Nephron (organoid): ENCODE data around the gene RPTOR.
A peak's percentile ranks its signal among the peaks of the same experiment; 100 is the strongest.

ENCODE experiments used
- H3K27ac Mint-ChIP-seq, 3 experiments: 2 replicates each; pipeline ENCODE4 v1.8.0; 2020; ENCODE audit warnings: mixed read lengths in 3 of 3, mild to moderate bottlenecking in 2 of 3, moderate library complexity in 1 of 3
- H3K27me3 Mint-ChIP-seq: 2 replicates; pipeline ENCODE4 v1.8.0; 2021; ENCODE audit warnings: low read depth, mild to moderate bottlenecking, moderate library complexity, mixed read lengths
- H3K36me3 Mint-ChIP-seq: 2 replicates; pipeline ENCODE4 v1.8.0; 2020; ENCODE audit warnings: low read depth, mixed read lengths
- H3K4me1 Mint-ChIP-seq: 2 replicates; pipeline ENCODE4 v1.8.0; 2020; ENCODE audit warnings: mixed read lengths
- H3K4me3 Mint-ChIP-seq, 3 experiments: 2 replicates each; pipeline ENCODE4 v1.8.0; 2020; ENCODE audit warnings: mild to moderate bottlenecking in 3 of 3, mixed read lengths in 3 of 3, moderate library complexity in 2 of 3
- H3K9me3 Mint-ChIP-seq: 2 replicates; pipeline ENCODE4 v1.8.0; 2020; ENCODE audit warnings: mixed read lengths
- TF ChIP-seq, protein P1 (sequence below), 3 experiments: fragments of 200-600 bp; sonication (generic); IDR thresholded peaks; one replicate each; pipeline ENCODE4 v1.5.0; 2021; ENCODE audit warnings: antibody characterized with exemption in 3 of 3; ENCODE audit not compliant: unreplicated experiment in 3 of 3

The RPTOR gene

DNA sequence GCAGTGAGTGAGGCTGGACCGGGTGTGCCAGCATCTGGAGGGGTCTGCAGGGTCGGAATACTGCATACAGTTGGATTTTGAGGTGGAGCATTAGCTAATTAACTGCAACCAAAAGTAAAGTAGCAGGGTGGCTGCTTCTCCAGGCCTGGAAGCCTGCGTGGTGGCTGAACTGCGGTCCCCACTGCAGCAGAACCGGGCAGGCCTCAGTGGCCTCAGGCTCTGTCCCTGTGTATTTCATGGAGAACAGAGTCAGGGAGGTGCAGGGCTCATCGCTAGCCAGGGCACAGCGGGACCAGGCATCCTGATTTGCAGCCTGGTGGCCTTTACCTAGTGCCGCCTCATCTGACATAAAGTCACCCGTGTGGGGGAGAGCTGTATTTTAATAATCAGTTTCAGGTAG lies 131.9 kb downstream of the RPTOR start:
- Mint-ChIP-seq H3K4me3 (no peak overlapping the region), H3K27ac (peak overlapping the region in 1 of 3 experiments; percentile 49), H3K9me3 (no peaks in the 10 kb centered on the region), H3K27me3 (no peaks in the 10 kb centered on the region), H3K36me3 (peaks cover 4% of the 10 kb centered on the region), H3K4me1 (peaks cover 45% of the 10 kb centered on the region)
- TF ChIP-seq, protein P1, sequence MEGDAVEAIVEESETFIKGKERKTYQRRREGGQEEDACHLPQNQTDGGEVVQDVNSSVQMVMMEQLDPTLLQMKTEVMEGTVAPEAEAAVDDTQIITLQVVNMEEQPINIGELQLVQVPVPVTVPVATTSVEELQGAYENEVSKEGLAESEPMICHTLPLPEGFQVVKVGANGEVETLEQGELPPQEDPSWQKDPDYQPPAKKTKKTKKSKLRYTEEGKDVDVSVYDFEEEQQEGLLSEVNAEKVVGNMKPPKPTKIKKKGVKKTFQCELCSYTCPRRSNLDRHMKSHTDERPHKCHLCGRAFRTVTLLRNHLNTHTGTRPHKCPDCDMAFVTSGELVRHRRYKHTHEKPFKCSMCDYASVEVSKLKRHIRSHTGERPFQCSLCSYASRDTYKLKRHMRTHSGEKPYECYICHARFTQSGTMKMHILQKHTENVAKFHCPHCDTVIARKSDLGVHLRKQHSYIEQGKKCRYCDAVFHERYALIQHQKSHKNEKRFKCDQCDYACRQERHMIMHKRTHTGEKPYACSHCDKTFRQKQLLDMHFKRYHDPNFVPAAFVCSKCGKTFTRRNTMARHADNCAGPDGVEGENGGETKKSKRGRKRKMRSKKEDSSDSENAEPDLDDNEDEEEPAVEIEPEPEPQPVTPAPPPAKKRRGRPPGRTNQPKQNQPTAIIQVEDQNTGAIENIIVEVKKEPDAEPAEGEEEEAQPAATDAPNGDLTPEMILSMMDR (IDR thresholded peaks at IDR 0.05; ENCODE audit: unreplicated experiment in 3 of 3): no peak

DNA sequence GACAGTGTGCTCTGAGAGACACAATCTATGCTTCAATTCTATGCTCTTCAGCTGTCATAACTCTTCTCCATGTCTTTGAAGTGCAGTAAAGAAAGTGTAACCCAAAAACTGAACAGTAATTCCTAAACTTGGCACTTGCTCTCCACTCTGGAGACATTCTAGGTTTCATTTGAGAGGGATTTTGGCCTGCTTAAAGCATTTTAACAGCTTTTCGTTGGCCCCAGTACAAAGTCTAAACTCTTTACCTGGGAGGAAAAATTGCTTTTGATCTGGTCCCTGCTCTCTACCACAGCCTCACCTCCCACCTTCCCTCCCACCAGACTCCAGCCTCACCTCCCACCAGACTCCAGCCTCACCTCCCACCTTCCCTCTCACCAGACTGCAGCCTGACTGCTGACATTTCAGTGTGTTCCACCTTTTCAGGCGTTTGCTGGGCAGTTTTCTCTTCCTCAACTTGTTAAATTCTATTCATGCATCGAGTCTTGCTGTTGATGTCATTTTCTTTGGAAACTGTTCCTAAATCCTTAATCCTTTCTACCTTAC lies 132.6 kb downstream of the RPTOR start:
- Mint-ChIP-seq H3K4me3 (no peak overlapping the region), H3K9me3 (no peaks in the 10 kb centered on the region)

DNA sequence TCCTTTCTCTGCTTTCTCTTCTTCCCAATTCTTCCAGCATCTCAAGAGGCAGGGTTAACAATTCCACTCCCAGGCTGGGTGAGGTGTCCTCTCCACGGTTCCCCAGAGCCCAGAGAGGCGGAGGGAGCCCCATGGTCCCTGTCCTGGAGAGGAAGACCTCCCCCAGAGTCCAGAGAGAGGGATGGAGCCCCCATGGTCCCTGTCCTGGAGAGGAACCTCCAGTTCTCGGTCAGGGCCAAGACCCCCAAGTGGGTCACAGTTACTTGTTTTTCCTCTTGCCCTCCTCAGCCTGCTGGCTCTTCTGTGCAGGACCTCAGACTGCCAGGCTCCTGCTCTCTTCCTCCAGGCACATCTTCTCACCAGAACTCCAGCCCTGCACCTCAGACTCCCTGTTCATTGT lies 135.2 kb downstream of the RPTOR start:
- Mint-ChIP-seq H3K4me3 (no peak overlapping the region), H3K9me3 (no peaks in the 10 kb centered on the region), H3K4me1 (peaks cover 31% of the 10 kb centered on the region), H3K27me3 (no peaks in the 10 kb centered on the region), H3K36me3 (peaks cover 9% of the 10 kb centered on the region), H3K27ac (no peak overlapping the region)
- TF ChIP-seq, protein P1 (IDR thresholded peaks at IDR 0.05; ENCODE audit: unreplicated experiment in 3 of 3): no peak

More for the DNA sequence above, 132.6 kb downstream of the RPTOR start:
- Mint-ChIP-seq H3K4me1 (peaks cover 41% of the 10 kb centered on the region), H3K36me3 (no peaks in the 10 kb centered on the region), H3K27ac (peak overlapping the region; percentile 49 to 68 (median 64)), H3K27me3 (no peaks in the 10 kb centered on the region)
- TF ChIP-seq, protein P1 (IDR thresholded peaks at IDR 0.05; ENCODE audit: unreplicated experiment in 3 of 3): no peak

DNA sequence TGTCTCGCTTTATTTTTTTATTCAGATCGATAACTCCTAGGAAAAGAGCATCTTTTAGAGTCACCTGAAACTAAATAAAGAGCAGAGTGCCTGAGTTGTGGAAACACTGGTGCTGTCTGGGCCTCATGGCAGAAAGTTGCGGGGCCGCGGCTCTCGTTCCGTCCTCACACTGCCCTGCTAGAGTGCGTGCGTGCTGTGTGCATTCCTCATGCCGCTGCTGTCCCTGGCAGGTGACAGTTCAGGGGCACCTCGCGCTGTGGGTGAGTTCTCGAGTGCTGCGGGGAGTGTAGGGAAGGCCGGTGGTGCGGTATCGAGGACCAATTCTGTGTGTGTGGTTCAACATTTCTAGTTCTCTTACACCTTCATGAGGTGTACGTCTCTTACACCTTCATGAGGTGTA lies 136.6 kb downstream of the RPTOR start:
- Mint-ChIP-seq H3K27ac (no peak overlapping the region), H3K9me3 (no peaks in the 10 kb centered on the region)
- TF ChIP-seq, protein P1 (IDR thresholded peaks at IDR 0.05; ENCODE audit: unreplicated experiment in 3 of 3): no peak

DNA sequence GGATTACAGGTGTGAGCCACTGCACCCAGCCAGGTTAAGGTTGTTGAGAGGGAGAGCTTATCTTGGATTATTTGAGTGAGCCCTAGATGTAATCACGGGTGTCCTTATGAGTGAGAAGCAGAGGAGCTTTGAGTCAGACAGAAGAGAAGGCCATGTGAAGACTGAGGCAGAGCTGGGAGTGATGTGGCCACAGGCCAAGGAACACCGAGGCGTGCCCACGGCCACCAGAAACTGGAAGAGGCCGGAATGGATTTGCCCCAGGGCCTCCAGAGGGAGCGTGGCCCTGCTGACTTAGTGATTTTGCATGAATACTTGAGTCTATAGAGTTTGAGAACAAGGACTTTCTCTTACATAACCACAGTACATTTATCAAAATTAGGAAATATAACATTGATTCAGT lies 137.7 kb downstream of the RPTOR start:
- Mint-ChIP-seq H3K27me3 (no peaks in the 10 kb centered on the region), H3K27ac (no peak overlapping the region), H3K36me3 (peaks cover 9% of the 10 kb centered on the region), H3K9me3 (no peaks in the 10 kb centered on the region), H3K4me1 (peaks cover 15% of the 10 kb centered on the region), H3K4me3 (no peak overlapping the region)
- TF ChIP-seq, protein P1 (IDR thresholded peaks at IDR 0.05; ENCODE audit: unreplicated experiment in 3 of 3): no peak

More for the DNA sequence above, 136.6 kb downstream of the RPTOR start:
- Mint-ChIP-seq H3K27me3 (no peaks in the 10 kb centered on the region), H3K36me3 (peaks cover 9% of the 10 kb centered on the region), H3K4me3 (no peak overlapping the region), H3K4me1 (peaks cover 25% of the 10 kb centered on the region)

DNA sequence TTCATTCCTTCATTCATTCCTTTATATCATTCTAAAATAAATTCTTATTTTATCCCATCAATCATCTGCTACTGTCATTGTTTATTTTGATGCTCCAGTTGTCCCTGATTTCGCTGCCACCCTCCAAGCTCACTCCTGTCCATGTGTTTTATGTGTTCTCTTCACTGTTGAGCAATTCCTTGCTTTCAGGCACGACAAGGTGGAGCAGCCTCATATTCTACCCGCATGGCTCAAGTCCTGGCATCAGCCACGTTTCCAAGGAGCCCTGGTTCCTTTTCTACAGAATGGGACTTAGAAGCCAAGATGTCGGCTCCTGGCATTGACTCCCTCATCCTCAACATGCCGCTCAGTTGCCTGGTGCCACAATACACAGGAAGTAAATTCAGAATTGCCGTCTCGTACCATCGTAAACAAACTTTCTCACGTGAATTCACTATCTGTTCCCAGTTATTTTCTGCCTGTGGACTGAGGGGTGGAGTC lies 139.0 kb downstream of the RPTOR start:
- H3K36me3 Mint-ChIP-seq: peaks cover 9% of the 10 kb centered on the region
- TF ChIP-seq, protein P1 (IDR thresholded peaks at IDR 0.05; ENCODE audit: unreplicated experiment in 3 of 3): no peak
- no peaks in the 10 kb centered on the region for H3K9me3 Mint-ChIP-seq

More for the DNA sequence above, 139.0 kb downstream of the RPTOR start:
- Mint-ChIP-seq H3K27ac (no peak overlapping the region), H3K4me1 (peaks cover 5% of the 10 kb centered on the region), H3K4me3 (no peak overlapping the region), H3K27me3 (no peaks in the 10 kb centered on the region)
